Measurements from ENCODE around the gene ST6GALNAC1. TPM values are rescaled to one million over a fixed set of nuclear protein-coding genes. Genes with fewer than 3 reads are reported as not detected.

Gene ST6GALNAC1
- polyA plus RNA-seq, 3 donors: not detected

DNA sequence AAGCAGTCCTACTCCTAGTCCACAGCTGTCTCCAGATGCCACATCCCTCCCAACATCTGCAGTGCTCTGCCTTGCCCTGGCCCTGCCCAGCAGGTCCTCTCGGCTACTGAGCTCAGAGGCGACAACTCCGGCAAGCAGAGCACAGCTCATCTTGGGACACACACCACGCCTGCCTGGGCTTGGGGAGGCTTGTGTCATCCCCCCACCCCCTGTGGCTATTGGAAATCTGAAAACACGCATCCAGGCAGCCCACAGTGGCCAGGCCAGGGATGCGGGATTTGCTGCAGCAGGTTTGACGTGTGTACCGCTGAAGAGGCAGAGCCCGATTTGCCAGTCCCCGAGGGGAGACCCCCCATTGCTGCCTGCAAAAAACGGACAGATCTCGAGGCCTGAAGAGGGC, 41.8 kb upstream of the ST6GALNAC1 start:
- Histone ChIP-seq H3K27ac (ENCODE audit: low read depth in 1 of 2, low read length in 2 of 2) (no peak overlapping the region), H3K27me3 (ENCODE audit: control insufficient read depth in 2 of 2, insufficient read depth in 2 of 2, low read length in 2 of 2) (no peaks in the 10 kb centered on the region), H4K20me1 (ENCODE audit: insufficient read depth, low read length) (no peaks in the 10 kb centered on the region), H3K4me1 (ENCODE audit: control insufficient read depth in 1 of 2, insufficient read depth in 2 of 2, low read length in 2 of 2) (no peaks in the 10 kb centered on the region), H3K79me2 (ENCODE audit: insufficient read depth, low read length) (no peaks in the 10 kb centered on the region), H3K4me2 (replicated peaks; ENCODE audit: extremely low read depth, low read length, poor library complexity, severe bottlenecking) (no peak overlapping the region), H3K36me3 (replicated peaks in 1 of 2; ENCODE audit: control insufficient read depth in 1 of 2, insufficient read depth in 2 of 2, low read length in 2 of 2) (no peaks in the 10 kb centered on the region), H2AFZ (ENCODE audit: insufficient read depth, low read depth, low read length, poor library complexity, severe bottlenecking) (no peak overlapping the region), H3K9ac (ENCODE audit: insufficient read depth, low read length, poor library complexity, severe bottlenecking) (no peak overlapping the region), H3K9me3 (replicated peaks in 1 of 2; ENCODE audit: control insufficient read depth in 1 of 2, insufficient read depth in 1 of 2, low read length in 2 of 2) (no peaks in the 10 kb centered on the region), H3K4me3 (replicated peaks in 1 of 3; ENCODE audit: low read depth in 2 of 3, low read length in 3 of 3) (no peak overlapping the region)
- intact Hi-C loops (cut with micrococcal nuclease): no loop called here
- H3K27ac Mint-ChIP-seq: peak overlapping the region in 1 of 7 donors; percentile 54
- H3K4me3 Mint-ChIP-seq: no peak overlapping the region
- 91% methylated on average over 12 of the region's 12 CpGs for whole genome bisulfite sequencing (ENCODE audit: insufficient coverage)
- peaks cover 3% of the 10 kb centered on the region for H3K4me1 Mint-ChIP-seq
- DNase-seq: no peak
- no peaks in the 10 kb centered on the region for H3K9me3 Mint-ChIP-seq
- H3K27me3 Mint-ChIP-seq (ENCODE audit: low read depth in 3 of 3): peaks cover 0 to 6% (median 2%) of the 10 kb centered on the region in 3 donors
- TF ChIP-seq, protein P1, sequence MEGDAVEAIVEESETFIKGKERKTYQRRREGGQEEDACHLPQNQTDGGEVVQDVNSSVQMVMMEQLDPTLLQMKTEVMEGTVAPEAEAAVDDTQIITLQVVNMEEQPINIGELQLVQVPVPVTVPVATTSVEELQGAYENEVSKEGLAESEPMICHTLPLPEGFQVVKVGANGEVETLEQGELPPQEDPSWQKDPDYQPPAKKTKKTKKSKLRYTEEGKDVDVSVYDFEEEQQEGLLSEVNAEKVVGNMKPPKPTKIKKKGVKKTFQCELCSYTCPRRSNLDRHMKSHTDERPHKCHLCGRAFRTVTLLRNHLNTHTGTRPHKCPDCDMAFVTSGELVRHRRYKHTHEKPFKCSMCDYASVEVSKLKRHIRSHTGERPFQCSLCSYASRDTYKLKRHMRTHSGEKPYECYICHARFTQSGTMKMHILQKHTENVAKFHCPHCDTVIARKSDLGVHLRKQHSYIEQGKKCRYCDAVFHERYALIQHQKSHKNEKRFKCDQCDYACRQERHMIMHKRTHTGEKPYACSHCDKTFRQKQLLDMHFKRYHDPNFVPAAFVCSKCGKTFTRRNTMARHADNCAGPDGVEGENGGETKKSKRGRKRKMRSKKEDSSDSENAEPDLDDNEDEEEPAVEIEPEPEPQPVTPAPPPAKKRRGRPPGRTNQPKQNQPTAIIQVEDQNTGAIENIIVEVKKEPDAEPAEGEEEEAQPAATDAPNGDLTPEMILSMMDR (IDR thresholded peaks at IDR 0.05): no peak
- no peaks in the 10 kb centered on the region for H3K36me3 Mint-ChIP-seq

DNA sequence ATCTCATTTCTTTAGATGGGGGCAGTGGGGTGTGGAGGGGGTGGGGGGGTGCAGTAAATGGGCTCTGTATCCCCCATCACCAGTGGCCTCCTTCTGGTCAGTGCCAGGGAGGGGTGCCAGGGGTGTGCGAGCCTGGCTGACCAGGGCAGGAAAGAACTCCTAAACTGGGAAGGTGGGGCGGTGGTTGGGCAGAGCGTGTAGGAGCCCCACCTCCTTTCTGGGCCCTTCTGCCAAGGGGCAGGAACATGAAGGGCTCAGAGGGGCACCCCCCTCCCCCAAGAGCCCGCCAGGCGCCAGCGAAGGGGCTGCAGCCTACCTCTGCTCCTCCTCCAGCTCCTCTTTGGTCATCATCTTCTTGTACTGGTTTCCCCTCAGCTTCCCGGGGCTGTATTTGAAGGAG, 41.2 kb upstream of the ST6GALNAC1 start:
- H3K4me1 ChIP-seq (ENCODE audit: control insufficient read depth in 1 of 2, insufficient read depth in 2 of 2, low read length in 2 of 2): no peaks in the 10 kb centered on the region

More for the DNA sequence above, 41.2 kb upstream of the ST6GALNAC1 start:
- H3K4me2 ChIP-seq (replicated peaks; ENCODE audit: extremely low read depth, low read length, poor library complexity, severe bottlenecking): no peak overlapping the region
- no peak overlapping the region for H3K27ac ChIP-seq (ENCODE audit: low read depth in 1 of 2, low read length in 2 of 2)
- no peak overlapping the region for H3K4me3 ChIP-seq (replicated peaks in 1 of 3; ENCODE audit: low read depth in 2 of 3, low read length in 3 of 3)
- WGBS (ENCODE audit: insufficient coverage): no CpG with 5 or more reads among the region's 7 CpGs
- no peaks in the 10 kb centered on the region for H3K9me3 Mint-ChIP-seq
- no peaks in the 10 kb centered on the region for H4K20me1 ChIP-seq (ENCODE audit: insufficient read depth, low read length)
- H3K4me3 Mint-ChIP-seq: no peak overlapping the region
- no peak overlapping the region for H2AFZ ChIP-seq (ENCODE audit: insufficient read depth, low read depth, low read length, poor library complexity, severe bottlenecking)
- H3K27ac Mint-ChIP-seq: no peak overlapping the region
- no peaks in the 10 kb centered on the region for H3K79me2 ChIP-seq (ENCODE audit: insufficient read depth, low read length)
- no peaks in the 10 kb centered on the region for H3K9me3 ChIP-seq (replicated peaks in 1 of 2; ENCODE audit: control insufficient read depth in 1 of 2, insufficient read depth in 1 of 2, low read length in 2 of 2)
- H3K27me3 Mint-ChIP-seq (ENCODE audit: low read depth in 3 of 3): peaks cover 0 to 6% (median 2%) of the 10 kb centered on the region in 3 donors
- DNase-seq: no peak
- H3K9ac ChIP-seq (ENCODE audit: insufficient read depth, low read length, poor library complexity, severe bottlenecking): no peak overlapping the region
- H3K27me3 ChIP-seq (ENCODE audit: control insufficient read depth in 2 of 2, insufficient read depth in 2 of 2, low read length in 2 of 2): no peaks in the 10 kb centered on the region
- no peaks in the 10 kb centered on the region for H3K36me3 Mint-ChIP-seq
- intact Hi-C loops (cut with micrococcal nuclease): no loop called here
- H3K4me1 Mint-ChIP-seq: peaks cover 3% of the 10 kb centered on the region
- H3K36me3 ChIP-seq (replicated peaks in 1 of 2; ENCODE audit: control insufficient read depth in 1 of 2, insufficient read depth in 2 of 2, low read length in 2 of 2): no peaks in the 10 kb centered on the region
- TF ChIP-seq, protein P1 (IDR thresholded peaks at IDR 0.05): no peak
